Measurements from ENCODE around the gene NAA80.

- TF ChIP-seq CTCF (IDR thresholded peaks at IDR 0.05): no peak
- no peak for TF ChIP-seq POLR2A (IDR thresholded peaks at IDR 0.05)
These were observed 50.8 kb downstream of the NAA80 start for GRCh38 chr3:50248387-50248786.

All from body of pancreas (tissue), 4 donors.